NCI-H345 treated with DMSO at 0.1 percent for 48 hours (cell line): ENCODE measurements around the gene BAZ1B.
"Not testable (repeated sequence)": the region's sequence is repeated elsewhere in the genome, so short reads cannot be mapped to it uniquely, and the experiment has no call there.

Experiments used
- DNase-seq: peaks from one replicate; lab custom pipeline; 2025; ENCODE audit not compliant: unreplicated experiment; lab: John Stamatoyannopoulos, UW

The BAZ1B gene

GRCh38 chr7:73522105-73522872 lies at the start of gene BAZ1B:
Gene BAZ1B, minus strand, starts transcription at chr7:73522293. Its CDS starts 360 bp downstream, at chr7:73521933.
- DNase-seq, result peak; percentile 92

GRCh38 chr7:73570977-73571376 lies 48.9 kb upstream of the BAZ1B start:
- DNase-seq, result no peak

- no peak for DNase-seq
Observed at GRCh38 chr7:73570521-73570920, 48.4 kb upstream of the BAZ1B start.

GRCh38 chr7:73569042-73569608 lies 47.0 kb upstream of the BAZ1B start:
- DNase-seq, result no peak

GRCh38 chr7:73567846-73568685 lies 46.0 kb upstream of the BAZ1B start:
- DNase-seq, result no peak

- DNase-seq, result no peak
Observed at GRCh38 chr7:73567140-73567539, 45.0 kb upstream of the BAZ1B start.

GRCh38 chr7:73566431-73566830 lies 44.3 kb upstream of the BAZ1B start:
- not testable (repeated sequence) for DNase-seq

GRCh38 chr7:73565675-73566340 lies 43.7 kb upstream of the BAZ1B start:
- no peak for DNase-seq

- DNase-seq, result no peak
Observed at GRCh38 chr7:73560109-73560835, 38.2 kb upstream of the BAZ1B start.

- DNase-seq, result peak; percentile 40
Observed at GRCh38 chr7:73557397-73558257, 35.5 kb upstream of the BAZ1B start, which contains the start of gene BCL7B. Gene BCL7B, minus strand, starts transcription at chr7:73557690. Its CDS starts 112 bp downstream, at chr7:73557578.

GRCh38 chr7:73557108-73557396 lies 35.0 kb upstream of the BAZ1B start:
- peak; percentile 85 for DNase-seq

GRCh38 chr7:73556208-73557107 lies 34.4 kb upstream of the BAZ1B start:
- DNase-seq, result no peak

GRCh38 chr7:73555411-73555982 lies 33.4 kb upstream of the BAZ1B start:
- no peak for DNase-seq

GRCh38 chr7:73550093-73550492 lies 28.0 kb upstream of the BAZ1B start:
- not testable (repeated sequence) for DNase-seq

- DNase-seq, result no peak
Observed at GRCh38 chr7:73549176-73549575, 27.1 kb upstream of the BAZ1B start.

GRCh38 chr7:73547841-73548240 lies 25.7 kb upstream of the BAZ1B start:
- no peak for DNase-seq

GRCh38 chr7:73544678-73545077 lies 22.6 kb upstream of the BAZ1B start:
- DNase-seq, result no peak

- no peak for DNase-seq
Observed at GRCh38 chr7:73541722-73542121, 19.6 kb upstream of the BAZ1B start.
